WTC11 (cell line): ENCODE results near the gene DNAJC8.

Experiments
- ATF3 ChIP-seq: sonication (generic); formaldehyde crosslinking; conservative IDR thresholded peaks from 2 replicates; pipeline ENCODE4 v1.8.1; 2022; ENCODE audit warnings: mild to moderate bottlenecking, missing genetic modification reagents
- CTCF ChIP-seq: fragments of 200-600 bp; IDR thresholded peaks from 2 replicates; pipeline ENCODE4 v1.8.0; 2022; ENCODE audit warnings: antibody characterized with exemption
- FOXK1 ChIP-seq: sonication (generic); formaldehyde crosslinking; IDR thresholded peaks from 2 replicates; pipeline ENCODE4 v1.8.0; 2022; ENCODE audit warnings: mild to moderate bottlenecking, moderate library complexity, missing genetic modification reagents
- SMAD3 ChIP-seq: sonication (generic); formaldehyde crosslinking; IDR thresholded peaks from 2 replicates; pipeline ENCODE4 v1.8.0; 2022; ENCODE audit warnings: missing genetic modification reagents, mild to moderate bottlenecking, borderline replicate concordance
- ZNF425 ChIP-seq: fragments of 250-450 bp; sonication (Bioruptor Pico); conservative IDR thresholded peaks from 2 replicates; pipeline ENCODE4 v1.9.0; 2021; ENCODE audit warnings: mild to moderate bottlenecking

GRCh38 chr1:28281608-28282425, 49.0 kb upstream of the DNAJC8 start:
- TF ChIP-seq FOXK1 (CRISPR knock-in tag) (no peak), ATF3 (CRISPR knock-in tag) (no peak), ZNF425 (CRISPR knock-in tag) (no peak), CTCF (no peak), SMAD3 (CRISPR knock-in tag) (no peak)
